ENCODE measurements around the gene TBC1D22A. TPM values are rescaled to one million over a fixed set of nuclear protein-coding genes. Genes with fewer than 3 reads are reported as not detected.

Gene TBC1D22A
- total RNA-seq, 1 experiment from 2014 or later = 27.6 TPM

DNA sequence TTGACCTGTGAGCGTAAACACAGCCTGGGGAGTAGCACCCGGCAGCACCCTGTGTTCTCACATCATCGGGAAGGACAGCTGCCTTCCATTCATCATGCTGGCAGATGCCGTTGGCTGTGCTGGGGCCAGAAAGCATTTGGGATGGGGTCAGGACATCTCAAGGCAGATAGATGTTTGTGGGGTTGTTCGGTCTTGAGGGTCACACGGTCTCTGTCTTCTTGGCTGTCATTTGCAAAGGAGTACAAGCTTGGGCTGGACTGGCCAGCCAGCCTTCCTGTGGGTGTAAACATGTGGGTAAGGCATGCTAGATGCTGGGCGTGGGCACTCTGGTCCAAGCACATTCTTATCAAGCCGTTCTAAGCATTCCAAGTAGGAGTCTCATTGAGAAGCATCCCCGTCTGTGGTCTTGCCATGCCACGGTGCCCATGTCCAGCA is 81.4 kb downstream of the TBC1D22A start:
- no peaks in the 10 kb centered on the region for H3K9me3 Mint-ChIP-seq (ENCODE audit: low read depth, unreplicated experiment)
- H3K36me3 Mint-ChIP-seq (ENCODE audit: insufficient read depth, unreplicated experiment) = peaks cover 5% of the 10 kb centered on the region
- no peak overlapping the region for H3K27ac Mint-ChIP-seq (ENCODE audit: unreplicated experiment)
- BruUV-seq (replicated peaks) = no TSS peak
- TF ChIP-seq, protein P1, sequence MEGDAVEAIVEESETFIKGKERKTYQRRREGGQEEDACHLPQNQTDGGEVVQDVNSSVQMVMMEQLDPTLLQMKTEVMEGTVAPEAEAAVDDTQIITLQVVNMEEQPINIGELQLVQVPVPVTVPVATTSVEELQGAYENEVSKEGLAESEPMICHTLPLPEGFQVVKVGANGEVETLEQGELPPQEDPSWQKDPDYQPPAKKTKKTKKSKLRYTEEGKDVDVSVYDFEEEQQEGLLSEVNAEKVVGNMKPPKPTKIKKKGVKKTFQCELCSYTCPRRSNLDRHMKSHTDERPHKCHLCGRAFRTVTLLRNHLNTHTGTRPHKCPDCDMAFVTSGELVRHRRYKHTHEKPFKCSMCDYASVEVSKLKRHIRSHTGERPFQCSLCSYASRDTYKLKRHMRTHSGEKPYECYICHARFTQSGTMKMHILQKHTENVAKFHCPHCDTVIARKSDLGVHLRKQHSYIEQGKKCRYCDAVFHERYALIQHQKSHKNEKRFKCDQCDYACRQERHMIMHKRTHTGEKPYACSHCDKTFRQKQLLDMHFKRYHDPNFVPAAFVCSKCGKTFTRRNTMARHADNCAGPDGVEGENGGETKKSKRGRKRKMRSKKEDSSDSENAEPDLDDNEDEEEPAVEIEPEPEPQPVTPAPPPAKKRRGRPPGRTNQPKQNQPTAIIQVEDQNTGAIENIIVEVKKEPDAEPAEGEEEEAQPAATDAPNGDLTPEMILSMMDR (IDR thresholded peaks at IDR 0.05; ENCODE audit: unreplicated experiment) = no peak
- H3K27me3 Mint-ChIP-seq (ENCODE audit: unreplicated experiment) = no peaks in the 10 kb centered on the region
- DNase-seq = no peak
- H3K4me3 Mint-ChIP-seq (ENCODE audit: low read depth, unreplicated experiment) = no peak overlapping the region
- H3K4me1 Mint-ChIP-seq (ENCODE audit: low read depth, unreplicated experiment) = no peaks in the 10 kb centered on the region
- CTCF ChIA-PET = no interaction called here
- intact Hi-C loops (cut with micrococcal nuclease; ENCODE audit: unreplicated experiment) = no loop called here

DNA sequence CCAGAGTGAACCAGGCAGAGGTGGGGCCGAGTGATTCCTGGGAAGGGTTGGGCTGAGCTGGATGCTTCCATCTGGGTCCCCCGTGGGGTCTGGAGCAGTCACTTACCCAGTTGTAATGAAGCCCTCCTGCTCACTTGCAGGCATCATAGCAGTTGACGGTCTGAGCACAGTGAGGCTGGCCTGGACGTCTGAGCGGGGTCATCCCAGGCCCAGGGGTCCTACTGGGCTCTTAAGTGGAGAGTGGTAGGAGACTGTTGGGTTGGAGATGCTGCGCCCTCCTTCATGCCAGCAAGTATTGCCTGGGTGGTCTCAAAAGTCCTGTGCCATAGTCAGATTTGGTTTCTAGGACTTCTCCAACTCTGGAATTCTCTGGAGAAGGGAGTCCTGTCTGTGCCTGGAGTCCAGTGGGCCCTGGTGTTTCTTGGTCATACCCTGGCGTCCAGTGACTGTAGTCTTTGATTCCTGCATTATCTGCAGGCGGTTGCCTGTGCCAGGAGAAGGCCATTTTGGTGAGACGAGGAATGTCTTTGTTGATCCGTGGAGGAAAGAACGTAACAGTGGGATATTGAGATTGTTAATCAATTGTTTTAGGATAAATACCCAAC is 82.3 kb downstream of the TBC1D22A start:
- intact Hi-C loops (cut with micrococcal nuclease; ENCODE audit: unreplicated experiment) = no loop called here
- TF ChIP-seq, protein P1 (IDR thresholded peaks at IDR 0.05; ENCODE audit: unreplicated experiment) = no peak
- no peaks in the 10 kb centered on the region for H3K9me3 Mint-ChIP-seq (ENCODE audit: low read depth, unreplicated experiment)
- H3K36me3 Mint-ChIP-seq (ENCODE audit: insufficient read depth, unreplicated experiment) = peaks cover 5% of the 10 kb centered on the region
- no peaks in the 10 kb centered on the region for H3K27me3 Mint-ChIP-seq (ENCODE audit: unreplicated experiment)
- no peak for DNase-seq
- no TSS peak for BruUV-seq (replicated peaks)
- no peak overlapping the region for H3K4me3 Mint-ChIP-seq (ENCODE audit: low read depth, unreplicated experiment)
- no peak overlapping the region for H3K27ac Mint-ChIP-seq (ENCODE audit: unreplicated experiment)
- no peaks in the 10 kb centered on the region for H3K4me1 Mint-ChIP-seq (ENCODE audit: low read depth, unreplicated experiment)
- CTCF ChIA-PET = no interaction called here

DNA sequence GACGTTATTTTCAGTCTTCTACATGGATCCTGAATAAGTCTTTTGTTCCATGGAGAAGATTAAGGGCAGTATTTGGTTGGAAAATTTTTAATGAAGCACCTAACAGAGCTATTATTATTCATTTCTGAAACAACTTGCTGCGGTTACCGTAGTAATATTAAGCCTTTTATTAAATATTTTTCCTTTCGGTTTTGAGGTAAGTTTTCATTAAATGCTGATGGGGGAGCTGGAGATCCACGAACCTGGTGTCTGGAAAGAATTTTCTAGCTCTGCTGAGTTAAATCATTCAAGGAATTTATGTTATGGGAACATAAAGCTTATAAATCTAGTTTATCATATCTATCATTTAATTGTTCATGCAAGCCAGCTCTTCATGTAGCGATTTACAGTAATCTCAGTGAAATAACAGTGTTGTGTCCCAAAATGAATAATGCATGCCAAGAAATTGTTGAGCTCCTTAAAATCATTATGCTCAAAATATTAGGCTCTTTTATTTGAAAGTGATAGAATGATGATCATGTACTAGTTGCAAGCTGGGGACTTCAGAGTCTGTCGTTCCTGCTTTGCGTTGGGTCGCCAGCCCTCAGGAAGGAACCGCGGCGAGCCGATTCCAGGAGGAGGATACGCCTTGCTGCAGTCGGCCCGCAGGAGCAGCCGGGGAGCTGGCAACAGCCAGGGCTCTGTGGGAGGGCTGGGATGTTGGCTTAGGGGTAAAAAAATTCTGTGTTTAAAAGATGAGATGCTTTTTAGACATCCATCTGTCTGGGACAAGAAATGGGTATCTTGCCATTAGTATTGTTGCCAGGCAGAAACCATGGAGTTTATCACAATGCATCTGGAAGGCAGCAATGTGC is 83.1 kb downstream of the TBC1D22A start:
- H3K27ac Mint-ChIP-seq (ENCODE audit: unreplicated experiment) = no peak overlapping the region
- H3K9me3 Mint-ChIP-seq (ENCODE audit: low read depth, unreplicated experiment) = no peaks in the 10 kb centered on the region
- DNase-seq = no peak
- intact Hi-C loops (cut with micrococcal nuclease; ENCODE audit: unreplicated experiment) = no loop called here
- H3K4me1 Mint-ChIP-seq (ENCODE audit: low read depth, unreplicated experiment) = no peaks in the 10 kb centered on the region
- peaks cover 9% of the 10 kb centered on the region for H3K36me3 Mint-ChIP-seq (ENCODE audit: insufficient read depth, unreplicated experiment)
- H3K27me3 Mint-ChIP-seq (ENCODE audit: unreplicated experiment) = no peaks in the 10 kb centered on the region
- CTCF ChIA-PET = interaction anchor here (1.0 to 1.2 kb wide), 2 partner anchors 12 to 16 kb away, joined by 3 to 4 read pairs; no protein-coding TSS in a partner anchor
- BruUV-seq (replicated peaks) = no TSS peak
- H3K4me3 Mint-ChIP-seq (ENCODE audit: low read depth, unreplicated experiment) = no peak overlapping the region
- TF ChIP-seq, protein P1 (IDR thresholded peaks at IDR 0.05; ENCODE audit: unreplicated experiment) = no peak

DNA sequence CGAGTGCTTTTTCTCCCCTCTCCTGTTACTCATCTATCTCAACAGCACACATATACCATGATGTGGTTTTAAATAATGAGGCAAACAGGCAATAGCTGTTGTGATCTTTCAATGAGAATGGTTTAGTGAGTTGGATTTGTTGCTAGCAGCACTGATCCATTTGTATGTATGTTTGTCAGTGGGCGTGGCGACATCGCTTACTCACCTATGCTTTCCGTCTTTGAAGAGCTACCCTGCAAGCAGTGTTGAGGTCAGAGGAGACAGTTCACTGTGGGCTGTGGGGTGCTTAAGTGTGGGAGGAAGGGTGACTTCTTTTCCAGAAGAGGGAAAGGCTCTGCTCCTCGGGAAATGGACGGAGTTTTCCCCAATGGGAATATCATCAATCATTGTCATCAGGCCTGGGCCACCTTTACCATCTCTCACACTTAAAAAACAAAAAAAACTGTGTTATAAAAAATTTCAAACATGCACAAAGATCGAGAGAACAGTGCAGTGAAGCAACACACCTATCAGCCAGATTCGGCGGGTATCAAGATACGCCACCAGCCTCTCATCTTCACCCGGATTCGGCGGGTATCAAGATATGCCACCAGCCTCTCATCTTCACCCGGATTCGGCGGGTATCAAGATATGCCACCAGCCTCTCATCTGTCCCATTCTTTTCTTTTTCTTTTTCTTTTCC is 83.8 kb downstream of the TBC1D22A start:
- Mint-ChIP-seq H3K4me1 (ENCODE audit: low read depth, unreplicated experiment) (no peaks in the 10 kb centered on the region), H3K27ac (ENCODE audit: unreplicated experiment) (no peak overlapping the region), H3K4me3 (ENCODE audit: low read depth, unreplicated experiment) (no peak overlapping the region), H3K9me3 (ENCODE audit: low read depth, unreplicated experiment) (no peaks in the 10 kb centered on the region), H3K27me3 (ENCODE audit: unreplicated experiment) (no peaks in the 10 kb centered on the region), H3K36me3 (ENCODE audit: insufficient read depth, unreplicated experiment) (peaks cover 13% of the 10 kb centered on the region)
- DNase-seq = no peak
- no TSS peak for BruUV-seq (replicated peaks)
- TF ChIP-seq, protein P1 (IDR thresholded peaks at IDR 0.05; ENCODE audit: unreplicated experiment) = no peak
- intact Hi-C loops (cut with micrococcal nuclease; ENCODE audit: unreplicated experiment) = no loop called here
- CTCF ChIA-PET = interaction anchor here (1.0 to 1.2 kb wide), 2 partner anchors 13 to 17 kb away, joined by 3 to 4 read pairs; no protein-coding TSS in a partner anchor
